Ectodermal cell (in vitro differentiated cells): Measurements from ENCODE around the gene ZNF346.

Experiments
- H3K27ac ChIP-seq: 2 replicates; pipeline ENCODE4 v1.7.0; 2013; ENCODE audit warnings: mild to moderate bottlenecking, low read depth, low read length; ENCODE audit not compliant: insufficient read depth, poor library complexity, severe bottlenecking
- H3K27me3 ChIP-seq: 2 replicates; pipeline ENCODE4 v1.7.0; 2013; ENCODE audit warnings: mild to moderate bottlenecking, low read length; ENCODE audit not compliant: insufficient read depth, control insufficient read depth, poor library complexity, severe bottlenecking
- H3K36me3 ChIP-seq: one replicate; pipeline ENCODE4 v1.7.0; 2013; ENCODE audit warnings: low read length; ENCODE audit not compliant: control insufficient read depth, insufficient read depth
- H3K4me1 ChIP-seq: one replicate; pipeline ENCODE4 v1.7.0; 2013; ENCODE audit warnings: low read length; ENCODE audit not compliant: control insufficient read depth, insufficient read depth
- H3K4me3 ChIP-seq: 2 replicates; pipeline ENCODE4 v1.7.0; 2013; ENCODE audit warnings: low read depth, low read length, control low read depth; ENCODE audit not compliant: insufficient read depth
- H3K9me3 ChIP-seq: 2 replicates; pipeline ENCODE4 v1.7.0; 2013; ENCODE audit warnings: mild to moderate bottlenecking, low read length, moderate library complexity; ENCODE audit not compliant: control insufficient read depth
- WGBS, 2 experiments: methylation state at CpG; one replicate each; pipeline ENCODE4 v1.1.7; 2013; ENCODE audit warnings: missing lambda C conversion rate in 2 of 2; 5-methylcytosine and 5-hydroxymethylcytosine counted together

ZNF346 gene

GRCh38 chr5:177064500-177065277, 42.2 kb downstream of the ZNF346 start:
- no peaks in the 10 kb centered on the region for H3K27me3 ChIP-seq
- H3K9me3 ChIP-seq, result no peaks in the 10 kb centered on the region
- peaks cover 6% of the 10 kb centered on the region for H3K36me3 ChIP-seq
- 93 to 95% methylated on average over 12 of the region's 12 CpGs for WGBS, 2 experiments
- H3K27ac ChIP-seq, result no peak overlapping the region
- no peak overlapping the region for H3K4me3 ChIP-seq
- H3K4me1 ChIP-seq, result no peaks in the 10 kb centered on the region

- 87% methylated on average over 5 to 6 of the region's 6 CpGs for WGBS, 2 experiments
- no peaks in the 10 kb centered on the region for H3K9me3 ChIP-seq
- no peaks in the 10 kb centered on the region for H3K27me3 ChIP-seq
- H3K27ac ChIP-seq, result no peak overlapping the region
- no peak overlapping the region for H3K4me3 ChIP-seq
- H3K4me1 ChIP-seq, result no peaks in the 10 kb centered on the region
- H3K36me3 ChIP-seq, result peaks cover 6% of the 10 kb centered on the region
These were observed 43.0 kb downstream of the ZNF346 start for GRCh38 chr5:177065491-177065890.

GRCh38 chr5:177066224-177066623, 43.7 kb downstream of the ZNF346 start:
- no peaks in the 10 kb centered on the region for H3K9me3 ChIP-seq
- WGBS, 2 experiments, result 95 to 97% methylated on average over 2 of the region's 2 CpGs
- H3K4me3 ChIP-seq, result no peak overlapping the region
- H3K27me3 ChIP-seq, result no peaks in the 10 kb centered on the region
- peaks cover 6% of the 10 kb centered on the region for H3K36me3 ChIP-seq
- no peak overlapping the region for H3K27ac ChIP-seq
- no peaks in the 10 kb centered on the region for H3K4me1 ChIP-seq

GRCh38 chr5:177067503-177067902, 45.0 kb downstream of the ZNF346 start:
- no peaks in the 10 kb centered on the region for H3K4me1 ChIP-seq
- no peaks in the 10 kb centered on the region for H3K27me3 ChIP-seq
- no peaks in the 10 kb centered on the region for H3K9me3 ChIP-seq
- H3K27ac ChIP-seq, result no peak overlapping the region
- H3K4me3 ChIP-seq, result no peak overlapping the region
- 85 to 91% methylated on average over 5 of the region's 5 CpGs for WGBS, 2 experiments
- peaks cover 6% of the 10 kb centered on the region for H3K36me3 ChIP-seq

GRCh38 chr5:177070536-177071191, 48.2 kb downstream of the ZNF346 start:
- Histone ChIP-seq H3K9me3 (no peaks in the 10 kb centered on the region), H3K4me1 (no peaks in the 10 kb centered on the region), H3K36me3 (peaks cover 1% of the 10 kb centered on the region), H3K27me3 (no peaks in the 10 kb centered on the region), H3K27ac (no peak overlapping the region), H3K4me3 (no peak overlapping the region)
- WGBS, 2 experiments, result 95% methylated on average over 6 of the region's 6 CpGs

GRCh38 chr5:177071666-177072385, 49.3 kb downstream of the ZNF346 start:
- H3K9me3 ChIP-seq, result no peaks in the 10 kb centered on the region
- H3K36me3 ChIP-seq, result no peaks in the 10 kb centered on the region
- H3K27me3 ChIP-seq, result no peaks in the 10 kb centered on the region
- no peak overlapping the region for H3K27ac ChIP-seq
- H3K4me1 ChIP-seq, result no peaks in the 10 kb centered on the region
- WGBS, 2 experiments, result 30% methylated on average over 6 of the region's 6 CpGs
- H3K4me3 ChIP-seq, result no peak overlapping the region

GRCh38 chr5:177077335-177077734, 54.8 kb downstream of the ZNF346 start:
- WGBS, 2 experiments, result 95 to 97% methylated on average over 2 of the region's 2 CpGs
- H3K4me3 ChIP-seq, result no peak overlapping the region
- H3K27me3 ChIP-seq, result no peaks in the 10 kb centered on the region
- no peaks in the 10 kb centered on the region for H3K9me3 ChIP-seq
- H3K36me3 ChIP-seq, result no peaks in the 10 kb centered on the region
- no peak overlapping the region for H3K27ac ChIP-seq
- no peaks in the 10 kb centered on the region for H3K4me1 ChIP-seq

GRCh38 chr5:177079606-177080005, 57.1 kb downstream of the ZNF346 start:
- 93 to 96% methylated on average over 9 of the region's 9 CpGs for WGBS, 2 experiments
- Histone ChIP-seq H3K36me3 (no peaks in the 10 kb centered on the region), H3K4me3 (no peak overlapping the region), H3K9me3 (no peaks in the 10 kb centered on the region), H3K27me3 (no peaks in the 10 kb centered on the region), H3K4me1 (no peaks in the 10 kb centered on the region), H3K27ac (no peak overlapping the region)

GRCh38 chr5:177080265-177080664, 57.8 kb downstream of the ZNF346 start:
- H3K27me3 ChIP-seq, result no peaks in the 10 kb centered on the region
- H3K27ac ChIP-seq, result no peak overlapping the region
- no peak overlapping the region for H3K4me3 ChIP-seq
- no peaks in the 10 kb centered on the region for H3K36me3 ChIP-seq
- H3K9me3 ChIP-seq, result no peaks in the 10 kb centered on the region
- WGBS, 2 experiments, result 91 to 92% methylated on average over 5 of the region's 5 CpGs
- no peaks in the 10 kb centered on the region for H3K4me1 ChIP-seq

GRCh38 chr5:177081859-177082258, 59.4 kb downstream of the ZNF346 start:
- Histone ChIP-seq H3K36me3 (no peaks in the 10 kb centered on the region), H3K27me3 (peaks cover under 1% of the 10 kb centered on the region), H3K4me1 (no peaks in the 10 kb centered on the region), H3K4me3 (no peak overlapping the region), H3K9me3 (no peaks in the 10 kb centered on the region), H3K27ac (no peak overlapping the region)
- WGBS, 2 experiments, result 90 to 93% methylated on average over 10 of the region's 10 CpGs
